ENCODE data around the gene C8B.

- TF ChIP-seq POLR2AphosphoS5 (IDR thresholded peaks at IDR 0.05; ENCODE audit: low read depth) (no peak), CTCF (conservative IDR thresholded peaks at IDR 0.05; ENCODE audit: low read depth in 2 of 2) (no peak), EZH2 (IDR thresholded peaks at IDR 0.05; ENCODE audit: low read depth, unreplicated experiment) (no peak), EZH2phosphoT487 (IDR thresholded peaks at IDR 0.05; ENCODE audit: unreplicated experiment) (no peak), CREB1 (CRISPR knock-in tag; IDR thresholded peaks at IDR 0.05; ENCODE audit: low read depth) (no peak), JUNB (IDR thresholded peaks at IDR 0.05; ENCODE audit: unreplicated experiment) (no peak), REST (IDR thresholded peaks at IDR 0.05; ENCODE audit: unreplicated experiment) (no peak), ZNF114 (CRISPR knock-in tag; IDR thresholded peaks at IDR 0.05) (no peak)
These were observed 17.7 kb upstream of the C8B start for GRCh38 chr1:56983484-56983883.

Measured in GM23338 (cell line).